ENCODE results near the gene ARVCF. TPM values are rescaled to one million over a fixed set of nuclear protein-coding genes. Genes with fewer than 3 reads are reported as not detected.

The ARVCF gene
- total RNA-seq, 1 experiment from 2014 or later, result 11.1 TPM

GRCh38 chr22:19974268-19974861, 42.3 kb downstream of the ARVCF start:
- Histone ChIP-seq H3K9me3 (ENCODE audit: low read depth, low read length, poor library complexity, severe bottlenecking) (no peaks in the 10 kb centered on the region), H3K36me3 (ENCODE audit: insufficient read depth, low read length, poor library complexity, severe bottlenecking) (peaks cover 2% of the 10 kb centered on the region), H3K27ac (ENCODE audit: low read depth, low read length, poor library complexity, severe bottlenecking) (peak overlapping the region; percentile 56), H3K4me3 (ENCODE audit: low read depth, low read length, poor library complexity, severe bottlenecking) (no peak overlapping the region), H3K4me1 (ENCODE audit: insufficient read depth, low read length, poor library complexity, severe bottlenecking) (peaks cover 16% of the 10 kb centered on the region), H3K27me3 (replicated peaks; ENCODE audit: insufficient read depth, low read depth, low read length, poor library complexity) (no peaks in the 10 kb centered on the region)
- no TSS peak for BruUV-seq (replicated peaks)
- no peak for TF ChIP-seq EZH2 (IDR thresholded peaks at IDR 0.05; ENCODE audit: borderline replicate concordance, low read depth, low read length, poor library complexity, severe bottlenecking)
- no peak for TF ChIP-seq CTCF (conservative IDR thresholded peaks at IDR 0.05; ENCODE audit: low read depth, low read length)
- intact Hi-C loops (cut with micrococcal nuclease; ENCODE audit: unreplicated experiment), result loop anchor here (5.0 to 10.0 kb wide), 3 partner anchors 110 to 320 kb away; partner anchors contain the start of gene DGCR8
- DNase-seq (ENCODE audit: low spot score), result peak; percentile 95
- ChIA-PET CTCF (no interaction called here), POLR2A (ENCODE audit: low non-redundant PET) (no interaction called here)

GRCh38 chr22:19973551-19974267, 42.9 kb downstream of the ARVCF start:
- ChIA-PET CTCF (no interaction called here), POLR2A (ENCODE audit: low non-redundant PET) (no interaction called here)
- peak overlapping the region; percentile 23 for H3K27ac ChIP-seq (ENCODE audit: low read depth, low read length, poor library complexity, severe bottlenecking)
- H3K36me3 ChIP-seq (ENCODE audit: insufficient read depth, low read length, poor library complexity, severe bottlenecking), result peaks cover 8% of the 10 kb centered on the region
- peaks cover 16% of the 10 kb centered on the region for H3K4me1 ChIP-seq (ENCODE audit: insufficient read depth, low read length, poor library complexity, severe bottlenecking)
- TF ChIP-seq CTCF (conservative IDR thresholded peaks at IDR 0.05; ENCODE audit: low read depth, low read length), result no peak
- no peak for TF ChIP-seq EZH2 (IDR thresholded peaks at IDR 0.05; ENCODE audit: borderline replicate concordance, low read depth, low read length, poor library complexity, severe bottlenecking)
- BruUV-seq (replicated peaks), result no TSS peak
- DNase-seq (ENCODE audit: low spot score), result no peak
- H3K27me3 ChIP-seq (replicated peaks; ENCODE audit: insufficient read depth, low read depth, low read length, poor library complexity), result no peaks in the 10 kb centered on the region
- no peak overlapping the region for H3K4me3 ChIP-seq (ENCODE audit: low read depth, low read length, poor library complexity, severe bottlenecking)
- intact Hi-C loops (cut with micrococcal nuclease; ENCODE audit: unreplicated experiment), result loop anchor here (5.0 to 10.0 kb wide), 3 partner anchors 111 to 321 kb away; partner anchors contain the start of gene DGCR8
- H3K9me3 ChIP-seq (ENCODE audit: low read depth, low read length, poor library complexity, severe bottlenecking), result no peaks in the 10 kb centered on the region

DNA sequence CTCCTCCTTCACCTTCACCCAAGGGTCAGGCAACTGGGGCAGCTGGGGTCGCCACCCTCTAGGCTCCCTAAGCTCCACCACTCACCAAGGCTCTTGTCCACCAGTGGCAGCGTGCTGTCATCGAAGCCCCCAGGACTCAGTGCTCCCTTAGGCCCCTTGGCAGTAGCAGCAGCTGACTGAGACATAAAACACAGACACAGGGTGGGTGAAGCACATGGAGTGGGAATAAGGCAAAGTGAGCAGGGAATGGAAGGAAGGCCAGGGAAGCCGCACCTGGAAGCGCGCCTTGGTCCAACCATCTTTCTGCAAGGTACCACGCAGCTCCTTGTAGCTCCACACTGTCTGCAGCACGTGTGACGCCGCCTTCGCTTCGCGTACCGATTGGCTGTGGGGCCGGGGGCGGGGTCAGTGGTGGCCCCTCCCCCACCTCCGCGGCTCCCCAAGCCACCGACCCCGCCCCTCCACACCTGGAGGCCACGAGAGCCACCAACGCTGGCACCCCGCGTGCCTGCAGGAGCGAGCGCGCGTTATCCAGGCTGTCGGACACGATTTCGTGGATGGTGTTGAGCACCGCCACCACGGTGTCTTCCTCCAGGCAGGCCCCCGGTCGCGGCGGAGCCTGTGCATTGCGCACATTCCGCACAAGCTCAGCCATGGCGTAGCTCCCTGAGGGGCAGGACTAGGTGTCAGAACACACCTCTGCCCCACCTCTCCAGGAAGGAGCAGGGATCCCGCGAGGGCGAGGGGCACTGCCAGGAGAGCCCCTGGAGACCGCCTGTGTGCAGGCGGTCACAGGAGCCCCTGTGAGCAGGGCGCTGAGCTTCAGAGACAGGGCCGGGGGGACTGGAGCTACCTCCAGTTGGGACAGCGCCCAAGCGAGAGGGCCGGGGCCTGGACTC, 43.7 kb downstream of the ARVCF start:
- H3K36me3 ChIP-seq (ENCODE audit: insufficient read depth, low read length, poor library complexity, severe bottlenecking), result peaks cover 16% of the 10 kb centered on the region
- no peak overlapping the region for H3K27ac ChIP-seq (ENCODE audit: low read depth, low read length, poor library complexity, severe bottlenecking)
- H3K27me3 ChIP-seq (replicated peaks; ENCODE audit: insufficient read depth, low read depth, low read length, poor library complexity), result no peaks in the 10 kb centered on the region
- no peak overlapping the region for H3K4me3 ChIP-seq (ENCODE audit: low read depth, low read length, poor library complexity, severe bottlenecking)
- CTCF ChIA-PET, result interaction anchor here (1.9 kb wide), 1 partner anchor 40 kb away, joined by 6 read pairs; no protein-coding TSS in a partner anchor
- intact Hi-C loops (cut with micrococcal nuclease; ENCODE audit: unreplicated experiment), result loop anchor here (5.0 to 10.0 kb wide), 3 partner anchors 112 to 322 kb away; partner anchors contain the start of gene DGCR8
- H3K4me1 ChIP-seq (ENCODE audit: insufficient read depth, low read length, poor library complexity, severe bottlenecking), result peaks cover 16% of the 10 kb centered on the region
- no peak for DNase-seq (ENCODE audit: low spot score)
- TF ChIP-seq CTCF (conservative IDR thresholded peaks at IDR 0.05; ENCODE audit: low read depth, low read length), result no peak
- no peak for TF ChIP-seq EZH2 (IDR thresholded peaks at IDR 0.05; ENCODE audit: borderline replicate concordance, low read depth, low read length, poor library complexity, severe bottlenecking)
- no peaks in the 10 kb centered on the region for H3K9me3 ChIP-seq (ENCODE audit: low read depth, low read length, poor library complexity, severe bottlenecking)
- POLR2A ChIA-PET (ENCODE audit: low non-redundant PET), result interaction anchor here (0.7 kb wide), 1 partner anchor 32 kb away, joined by 3 read pairs; no protein-coding TSS in a partner anchor
- BruUV-seq (replicated peaks), result no TSS peak
